GM12864 (cell line): ENCODE data around the gene FN1.

Experiments
- DNase-seq: peaks from one replicate; pipeline ENCODE4 v3.0.0-alpha.2; 2011; ENCODE audit warnings: low read depth
- H3K4me3 ChIP-seq: 2 replicates; pipeline ENCODE4 v1.5.1; 2011; ENCODE audit warnings: mild to moderate bottlenecking, low read depth, low read length, control low read depth
- CTCF ChIP-seq: IDR thresholded peaks from 2 replicates; pipeline ENCODE4 v1.5.1; 2011; ENCODE audit warnings: low read depth, mild to moderate bottlenecking, moderate library complexity, low read length, control low read depth, inconsistent platforms; ENCODE audit errors: missing control alignments

Gene FN1

GRCh38 chr2:215435280-215435869, 493 bp downstream of the FN1 start:
- no peak for DNase-seq

GRCh38 chr2:215434447-215435279, 1.2 kb downstream of the FN1 start:
- H3K4me3 ChIP-seq, result no peak overlapping the region
- TF ChIP-seq CTCF, result no peak
- no peak for DNase-seq

More at GRCh38 chr2:215435280-215435869, 493 bp downstream of the FN1 start:
- TF ChIP-seq CTCF, result no peak
- peak overlapping the region; percentile 35 for H3K4me3 ChIP-seq

GRCh38 chr2:215432759-215433594, 2.9 kb downstream of the FN1 start:
- no peak for DNase-seq
- TF ChIP-seq CTCF, result no peak
- H3K4me3 ChIP-seq, result no peak overlapping the region

- TF ChIP-seq CTCF, result no peak
- no peak for DNase-seq
- no peak overlapping the region for H3K4me3 ChIP-seq
Measured at GRCh38 chr2:215431778-215432758, 3.8 kb downstream of the FN1 start.

GRCh38 chr2:215431290-215431689, 4.6 kb downstream of the FN1 start:
- no peak overlapping the region for H3K4me3 ChIP-seq

More at GRCh38 chr2:215431290-215431689, 4.6 kb downstream of the FN1 start:
- DNase-seq, result no peak
- TF ChIP-seq CTCF, result no peak
